SW480 (cell line): ENCODE measurements around the gene CELF5.
"Not testable (repeated sequence)": the region's sequence is repeated elsewhere in the genome, so short reads cannot be mapped to it uniquely, and the experiment has no call there.

Experiments
- DNase-seq: peaks from one replicate; pipeline ENCODE4 v3.0.0-alpha.2; 2016; ENCODE audit warnings: low spot score

The CELF5 gene

DNA sequence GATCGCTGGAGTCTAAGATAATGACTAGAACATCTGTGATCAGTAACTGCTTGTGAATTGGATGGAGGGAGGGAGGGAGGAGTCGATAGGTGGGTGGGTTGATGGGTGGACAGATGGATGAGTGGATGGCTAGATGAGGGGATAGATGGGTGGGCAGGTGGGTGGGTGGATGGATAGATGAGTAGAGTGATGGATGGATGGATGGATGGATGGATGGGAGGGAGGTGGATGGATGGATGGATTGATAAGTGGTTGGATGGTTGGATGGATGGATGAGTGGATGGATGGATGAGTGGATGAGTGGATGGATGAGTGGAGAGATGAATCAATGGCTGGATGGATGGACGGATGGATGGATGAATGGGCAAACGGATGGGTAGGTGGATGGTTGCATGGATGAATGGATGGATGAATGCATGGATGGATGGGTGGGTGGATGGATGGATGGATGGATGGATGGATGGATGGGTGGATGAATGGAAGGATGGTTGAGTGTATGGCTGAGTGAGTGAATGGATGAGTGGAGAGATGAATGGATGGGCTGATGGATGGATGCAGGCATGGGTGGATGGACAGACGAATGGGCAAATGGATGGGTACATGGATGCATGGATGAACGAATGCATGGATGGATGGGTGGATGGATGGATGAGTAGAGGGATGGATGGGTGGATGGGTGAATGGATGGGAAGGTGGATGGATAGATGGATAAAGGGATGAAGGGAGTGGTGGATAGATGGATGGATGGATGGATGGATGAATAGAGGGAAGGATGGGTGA is 97.9 kb downstream of the CELF5 start:
- DNase-seq, result no peak

DNA sequence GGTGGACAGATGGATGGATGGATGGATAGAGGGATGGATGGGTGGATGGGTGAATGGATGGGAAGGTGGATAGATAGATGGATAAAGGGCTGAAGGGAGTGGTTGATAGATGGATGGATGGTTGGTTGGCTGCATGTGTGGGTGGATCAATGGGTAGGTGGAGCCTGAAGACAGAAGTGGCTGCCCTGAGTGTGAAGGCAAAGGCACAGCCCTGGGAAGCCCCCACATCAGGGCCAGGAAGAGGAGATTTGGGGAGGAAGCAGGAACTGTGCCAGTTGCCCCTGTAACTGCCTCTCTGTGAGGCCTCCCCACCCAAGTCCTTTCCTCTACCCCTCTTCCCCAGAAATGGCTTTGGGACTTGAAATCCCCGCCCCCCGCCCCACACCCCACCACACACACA is 98.6 kb downstream of the CELF5 start:
- no peak for DNase-seq

DNA sequence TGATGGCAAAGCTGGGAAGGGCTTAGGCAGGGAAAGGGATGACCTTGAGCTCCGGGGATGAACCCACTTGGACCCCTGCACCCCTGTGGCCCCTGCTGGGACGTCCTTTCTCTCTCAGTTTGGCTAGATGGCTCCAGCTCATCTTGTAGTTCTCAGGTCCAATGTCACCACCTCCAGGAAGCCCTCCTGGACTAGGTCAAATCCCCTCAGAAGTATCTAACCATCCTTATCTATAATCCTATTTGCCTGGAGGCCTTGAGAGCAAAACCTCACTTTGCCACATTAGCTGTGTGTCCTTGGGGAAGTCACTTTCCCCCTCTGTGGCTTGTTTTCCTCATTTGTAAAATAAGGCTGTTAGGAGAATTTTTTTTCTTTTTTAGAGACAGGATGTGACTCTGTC is 99.2 kb downstream of the CELF5 start:
- no peak for DNase-seq

DNA sequence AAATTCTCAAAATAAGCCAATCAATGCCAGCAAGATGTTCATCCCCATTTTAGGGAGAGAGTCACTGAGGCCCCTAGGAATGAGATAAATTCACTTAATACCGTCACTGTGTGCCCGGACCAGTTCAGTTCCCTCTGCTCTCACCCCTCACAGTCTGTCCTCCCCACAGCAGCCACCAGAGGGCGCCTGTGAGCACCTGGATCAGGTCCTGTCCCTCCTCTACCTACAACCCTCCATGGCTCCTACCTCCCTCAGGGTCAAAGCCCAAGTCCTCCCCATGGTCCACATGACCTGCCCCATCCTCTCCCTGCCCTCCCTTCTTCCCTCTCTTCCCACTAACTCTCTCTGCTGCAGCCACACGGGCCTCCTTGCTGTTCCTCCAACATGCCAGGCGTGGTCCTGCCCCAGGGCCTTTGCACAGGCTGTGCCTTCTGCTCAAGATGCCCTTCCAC is 100.0 kb downstream of the CELF5 start:
- DNase-seq, result no peak

DNA sequence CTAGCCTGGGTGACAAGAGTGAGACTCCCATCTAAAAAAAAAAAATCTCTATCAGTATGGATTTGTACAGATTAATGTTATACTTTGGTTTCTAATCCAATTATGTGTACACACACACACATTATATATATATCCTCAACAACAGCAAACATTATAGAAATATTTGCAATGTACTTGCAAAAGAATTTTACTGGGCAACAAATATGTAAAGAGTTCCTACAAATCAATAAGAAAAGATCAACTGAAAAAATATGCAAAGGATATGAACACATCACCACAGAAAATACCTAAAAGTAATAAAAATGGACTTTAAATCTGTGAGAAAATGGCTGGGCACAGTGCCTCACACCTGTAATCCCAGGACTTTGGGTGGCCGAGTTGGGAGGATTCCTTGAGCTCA is 101.0 kb downstream of the CELF5 start:
- no peak for DNase-seq

DNA sequence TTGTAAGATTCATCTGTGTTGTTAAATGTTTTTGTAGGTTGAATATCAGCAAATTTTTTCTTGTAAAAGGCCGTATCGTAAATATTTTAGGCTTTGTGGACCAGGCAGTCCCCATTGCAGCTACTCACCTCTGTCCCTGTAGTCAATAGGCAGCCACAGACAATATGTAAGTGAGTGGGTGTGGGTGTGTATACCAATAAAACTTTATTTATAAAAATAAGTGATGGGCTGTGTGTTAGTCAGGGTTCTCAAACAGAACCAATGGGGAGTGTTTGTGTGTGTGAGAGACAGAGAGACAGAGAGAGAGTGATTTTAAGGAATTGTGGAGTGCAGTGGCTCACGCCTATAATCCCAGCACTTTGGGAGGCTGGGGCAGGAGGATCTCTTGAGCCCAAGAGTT is 104.3 kb downstream of the CELF5 start:
- no peak for DNase-seq

DNA sequence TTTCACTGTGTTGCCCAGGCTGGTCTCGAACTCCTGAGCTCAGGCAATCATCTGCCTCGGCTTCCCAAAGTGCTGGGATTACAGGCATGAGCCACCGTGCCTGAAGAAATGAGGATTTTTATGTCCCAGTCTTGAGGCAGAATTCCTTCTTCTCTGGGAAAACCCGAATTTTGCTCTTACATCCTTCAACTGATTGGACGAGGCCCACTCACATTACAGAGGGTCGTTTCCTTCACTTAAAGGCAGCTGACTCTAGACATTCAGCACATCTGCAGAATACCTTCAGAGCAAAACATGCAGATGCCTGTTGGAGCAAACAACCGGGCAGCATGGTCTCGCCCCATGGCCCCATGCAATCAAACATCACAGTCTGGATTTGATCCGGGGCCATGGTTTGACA is 105.6 kb downstream of the CELF5 start:
- DNase-seq, result no peak

DNA sequence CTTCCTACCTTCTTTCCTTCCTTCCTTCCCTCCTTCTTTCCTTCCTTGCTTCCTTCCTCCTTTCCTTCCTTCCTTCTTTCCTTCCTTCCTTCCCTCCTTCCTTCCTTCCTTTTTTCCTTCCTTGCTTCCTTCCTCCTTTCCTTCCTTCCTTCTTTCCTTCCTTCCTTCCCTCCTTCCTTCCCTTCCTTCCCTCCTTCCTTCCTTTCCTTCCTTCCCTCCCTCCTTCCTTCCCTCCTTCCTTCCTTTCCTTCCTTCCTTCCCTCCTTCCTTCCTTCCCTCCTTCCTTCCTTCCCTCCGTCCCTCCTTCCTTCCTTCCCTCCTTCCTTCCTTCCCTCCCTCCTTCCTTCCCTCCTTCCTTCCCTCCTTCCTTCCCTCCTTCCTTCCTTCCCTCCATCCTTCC is 107.8 kb downstream of the CELF5 start:
- DNase-seq, result not testable (repeated sequence)

DNA sequence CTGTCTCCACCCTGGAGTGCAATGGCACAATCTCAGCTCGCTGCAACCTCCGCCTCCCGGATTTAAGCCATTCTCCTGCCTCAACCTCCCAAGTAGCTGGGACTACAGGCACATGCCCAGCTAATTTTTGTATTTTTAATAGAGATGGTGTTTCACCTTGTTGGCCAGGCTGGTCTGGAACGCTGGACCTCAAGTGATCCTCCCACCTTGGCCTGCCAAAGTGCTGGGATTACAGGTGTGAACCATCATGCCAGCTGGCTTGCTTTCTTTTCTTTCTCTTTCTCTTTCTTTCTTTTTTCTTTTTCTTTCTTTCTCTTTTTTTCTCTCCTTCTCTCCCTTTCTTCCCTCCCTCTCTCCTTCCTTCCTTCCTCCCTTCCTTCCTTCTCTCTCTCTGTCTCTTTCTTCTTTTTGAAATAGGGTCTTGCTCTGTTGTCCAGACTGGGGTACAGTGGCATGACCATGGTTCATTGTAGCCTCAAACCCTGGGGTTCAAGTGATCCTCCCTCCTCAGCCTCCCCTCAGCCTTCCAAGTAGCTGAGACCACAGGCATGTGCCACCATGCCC is 108.6 kb downstream of the CELF5 start:
- no peak for DNase-seq

DNA sequence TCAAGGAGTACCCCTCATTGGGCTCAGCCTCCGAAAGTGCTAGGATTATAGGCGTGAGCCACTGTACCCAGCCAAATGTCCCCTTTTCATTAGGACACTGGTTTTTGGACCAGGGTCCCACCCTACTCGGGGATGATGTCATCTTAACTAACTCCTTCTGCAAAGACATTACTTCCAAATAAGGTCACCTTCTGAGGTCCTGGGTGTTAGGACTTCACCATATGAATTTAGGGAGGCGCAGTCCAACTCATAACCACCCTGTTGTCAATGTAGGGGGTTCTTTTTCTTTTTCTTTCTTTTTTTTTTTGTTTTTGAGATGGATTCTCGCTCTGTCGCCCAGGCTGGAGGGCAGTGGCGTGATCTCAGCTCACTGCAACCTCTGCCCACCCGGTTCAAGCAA is 109.2 kb downstream of the CELF5 start:
- no peak for DNase-seq

DNA sequence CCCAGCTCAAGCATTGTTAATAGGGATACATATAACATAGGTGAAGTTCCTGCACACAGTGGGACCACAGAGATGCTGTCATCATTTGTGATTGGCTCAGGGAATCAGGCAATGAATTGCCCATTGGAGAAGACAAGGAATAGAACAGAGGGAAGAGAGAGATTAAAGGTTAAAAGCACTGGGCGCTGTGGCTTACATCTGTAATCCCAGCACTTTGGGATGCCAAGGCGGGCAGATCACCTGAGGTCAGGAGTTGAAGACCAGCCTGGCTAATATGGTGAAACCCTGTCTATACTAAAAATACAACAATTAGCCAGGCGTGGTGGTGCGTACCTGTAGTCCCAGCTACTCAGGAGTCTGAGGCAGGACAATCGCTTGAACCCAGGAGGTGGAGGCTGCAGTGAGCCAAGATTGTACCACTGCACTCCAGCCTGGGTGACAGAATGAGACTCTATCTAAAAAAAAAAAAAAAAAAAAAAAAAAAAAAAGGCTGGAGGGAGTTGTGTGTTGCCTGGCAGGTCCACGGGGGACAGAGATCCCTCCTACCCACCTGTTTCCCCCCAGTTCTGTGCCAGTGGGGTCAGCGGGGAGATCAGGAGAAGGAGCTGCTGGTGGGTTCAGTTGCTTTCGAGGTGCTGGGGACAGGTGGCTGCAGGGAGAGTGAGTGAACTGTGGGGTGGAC is 110.4 kb downstream of the CELF5 start:
- DNase-seq, result not testable (repeated sequence)

DNA sequence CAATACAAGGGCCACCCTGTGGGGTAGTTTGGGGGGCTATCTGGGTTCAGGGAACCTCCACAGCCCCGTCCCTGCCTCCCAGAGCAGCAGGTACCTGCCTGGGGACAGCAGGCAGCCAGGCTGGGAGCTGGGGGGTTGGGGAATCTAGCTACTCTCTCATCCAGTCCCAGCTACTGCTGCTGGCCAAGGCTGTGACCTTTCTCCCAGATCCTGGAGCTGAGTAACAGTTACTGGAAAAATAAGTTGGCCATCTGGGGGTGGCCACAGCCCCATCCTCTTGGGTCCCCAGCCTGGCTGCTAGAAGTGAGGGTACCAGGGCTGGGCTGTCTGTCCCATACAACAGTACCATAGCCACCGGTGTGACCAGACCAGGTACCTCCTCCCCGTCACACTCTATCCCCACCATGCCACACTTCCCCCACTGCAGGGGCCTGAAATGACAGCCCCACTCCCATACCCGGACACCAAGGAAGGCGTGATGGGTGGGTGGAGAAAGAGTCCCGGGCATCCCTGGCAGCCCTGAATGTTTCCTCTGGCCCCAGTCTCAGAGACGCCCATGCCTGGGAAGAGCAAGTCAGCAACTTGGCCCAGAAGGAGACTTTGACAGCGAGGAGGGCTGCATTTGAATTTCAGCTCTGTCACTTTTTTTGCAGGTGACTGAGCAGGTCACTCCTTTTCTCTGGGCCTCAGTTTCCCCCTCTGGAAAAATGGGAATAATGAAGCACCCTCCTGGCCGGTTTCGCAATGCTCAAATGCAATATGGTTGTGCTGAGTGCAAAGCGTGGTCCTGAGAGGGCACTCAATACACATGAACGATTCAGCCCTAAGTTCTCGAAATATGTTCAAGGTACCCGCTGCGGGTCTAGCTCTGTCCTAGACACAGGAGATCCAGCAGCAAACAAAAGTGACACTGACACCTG is 111.2 kb downstream of the CELF5 start:
- DNase-seq, result no peak

DNA sequence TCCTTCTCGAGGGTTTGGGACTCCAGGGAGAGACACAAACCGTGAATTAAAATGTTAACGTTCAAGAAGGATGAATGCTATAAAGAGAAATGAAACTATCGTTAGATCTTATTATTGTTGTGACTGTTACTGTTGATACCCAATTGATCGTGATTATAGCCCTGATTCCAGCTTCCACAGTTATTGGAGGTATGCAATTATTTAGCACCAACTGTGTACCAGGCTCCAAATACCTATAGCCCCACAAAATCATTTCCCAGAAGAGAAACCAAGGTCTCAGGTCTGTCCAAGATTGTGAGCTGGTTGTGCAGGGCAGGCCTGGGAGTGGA is 111.9 kb downstream of the CELF5 start:
- no peak for DNase-seq

DNA sequence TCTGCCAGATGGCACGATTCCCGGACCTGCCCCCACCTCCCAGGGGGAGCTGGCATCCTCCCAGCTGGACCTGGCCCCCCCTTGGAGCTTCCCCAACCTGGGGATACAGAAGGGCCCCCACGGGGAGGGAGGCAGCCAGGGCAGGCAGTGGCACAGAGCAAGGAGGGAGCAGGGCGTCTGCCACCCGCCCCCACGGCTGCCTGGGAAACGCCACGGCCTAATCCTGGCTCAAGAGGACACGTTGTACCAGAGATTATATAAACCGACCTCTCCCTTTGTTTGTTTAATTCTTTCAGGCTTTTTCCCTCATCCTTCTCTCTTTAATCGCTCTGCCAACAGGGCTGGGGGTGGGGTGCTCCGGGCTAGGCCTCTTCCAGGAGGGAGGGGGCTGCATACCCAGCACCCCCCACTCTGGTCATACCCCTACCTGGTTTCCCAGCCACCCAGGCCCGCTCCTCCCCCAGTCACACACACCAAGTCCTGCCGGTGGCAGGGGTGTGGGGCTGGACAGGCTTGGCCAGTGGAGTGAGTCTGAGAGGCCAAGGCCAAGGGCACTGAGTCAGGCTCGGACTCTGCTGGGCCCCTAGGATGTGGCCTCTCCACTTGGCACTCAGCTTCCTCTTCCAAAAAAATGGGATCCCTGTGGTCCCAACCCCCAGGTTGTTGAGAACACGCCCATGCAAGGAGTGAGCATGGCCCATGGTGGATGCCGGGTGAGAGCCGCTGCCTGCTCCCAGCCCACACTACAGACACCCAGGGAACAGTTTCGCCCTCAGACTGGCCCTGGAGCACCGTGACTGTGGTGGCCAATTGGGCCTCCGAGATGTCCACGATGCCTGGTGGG is 112.4 kb downstream of the CELF5 start:
- no peak for DNase-seq

DNA sequence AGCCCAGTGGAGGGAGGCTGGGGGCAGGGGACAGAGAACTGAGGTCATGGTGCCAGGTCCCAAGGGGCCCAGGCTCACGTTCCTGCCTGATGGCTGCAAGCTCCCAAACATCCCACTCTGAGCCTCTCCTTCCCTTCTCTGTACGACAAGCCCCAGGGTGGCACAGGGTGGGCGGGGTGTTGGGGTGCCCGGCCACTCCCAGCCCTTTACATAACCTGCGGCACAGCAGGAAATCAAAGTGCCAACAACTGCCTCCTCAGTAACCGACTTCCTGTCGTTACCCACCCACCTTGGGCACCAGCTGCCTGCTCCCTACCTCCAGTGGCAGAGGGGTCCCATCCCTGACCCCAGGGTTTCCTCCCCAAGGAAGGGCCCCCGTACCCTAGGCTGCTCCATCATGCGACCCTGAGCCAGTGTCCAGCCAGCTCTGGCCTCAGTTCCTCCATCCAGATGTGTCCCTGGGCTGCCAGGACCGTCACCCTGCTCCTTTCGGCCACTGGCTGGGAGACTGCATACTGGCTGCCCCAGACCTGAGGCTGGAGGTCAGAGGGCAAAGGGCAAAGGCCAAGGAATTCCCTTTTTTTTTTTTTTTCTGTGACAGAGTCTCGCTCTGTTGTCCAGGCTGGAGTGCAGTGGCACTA is 114.2 kb downstream of the CELF5 start:
- no peak for DNase-seq

DNA sequence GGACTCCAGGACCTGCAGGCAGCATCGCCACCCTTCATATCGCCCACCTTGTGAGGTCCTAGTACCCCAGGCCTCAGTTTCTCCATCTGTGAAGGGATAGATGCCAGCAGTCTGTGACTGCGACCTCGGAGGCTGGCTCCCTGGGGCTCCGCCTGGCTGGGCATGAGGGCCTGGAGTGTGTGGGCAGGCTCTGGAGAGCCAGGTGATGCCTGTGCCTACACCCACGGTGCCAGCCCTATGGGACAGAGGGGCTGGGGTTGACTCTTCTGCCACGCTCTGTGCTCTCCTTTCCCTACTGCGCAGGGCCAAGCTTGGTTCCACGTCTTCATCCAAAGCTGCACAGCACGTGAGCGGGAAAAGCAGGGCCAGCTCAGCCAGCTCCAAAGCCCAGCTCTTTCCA is 115.9 kb downstream of the CELF5 start:
- no peak for DNase-seq

DNA sequence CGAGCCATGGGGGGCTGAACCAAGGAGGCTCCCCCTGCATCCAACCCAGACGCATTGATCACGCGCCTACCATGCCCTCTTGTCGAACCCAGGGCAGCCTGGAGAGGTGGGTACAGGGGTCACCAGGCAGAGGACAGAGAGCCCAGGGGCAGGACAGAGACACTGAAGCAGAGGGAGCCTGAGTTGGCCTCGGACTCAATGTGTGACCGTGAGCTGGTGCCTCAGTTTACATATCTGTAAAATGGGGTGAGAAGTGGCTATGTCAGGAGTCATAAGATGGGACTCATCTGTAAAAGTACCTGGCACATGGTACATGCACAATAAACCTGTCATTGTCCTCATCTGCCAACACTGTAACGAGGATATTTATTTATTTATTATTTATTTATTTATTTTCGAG is 117.8 kb downstream of the CELF5 start:
- DNase-seq, result no peak

DNA sequence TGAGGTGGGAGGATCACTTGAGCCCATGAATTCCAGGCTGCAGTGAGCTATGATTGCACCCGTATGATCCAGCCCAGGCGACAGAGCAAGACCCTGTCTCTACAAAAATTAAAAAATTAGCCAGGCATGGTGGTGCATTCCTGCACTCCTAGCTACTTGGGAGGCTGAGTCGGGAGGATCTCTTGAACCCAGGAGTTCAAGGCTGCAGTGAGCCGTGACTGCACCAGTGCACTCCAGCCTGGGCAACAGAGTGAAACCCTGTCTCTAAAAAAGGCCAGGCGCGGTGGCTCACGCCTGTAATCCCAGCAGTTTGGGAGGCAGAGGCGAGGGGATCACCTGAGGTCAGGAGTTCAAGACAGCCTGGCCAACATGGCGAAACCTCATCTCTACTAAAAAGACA is 118.5 kb downstream of the CELF5 start:
- not testable (repeated sequence) for DNase-seq

DNA sequence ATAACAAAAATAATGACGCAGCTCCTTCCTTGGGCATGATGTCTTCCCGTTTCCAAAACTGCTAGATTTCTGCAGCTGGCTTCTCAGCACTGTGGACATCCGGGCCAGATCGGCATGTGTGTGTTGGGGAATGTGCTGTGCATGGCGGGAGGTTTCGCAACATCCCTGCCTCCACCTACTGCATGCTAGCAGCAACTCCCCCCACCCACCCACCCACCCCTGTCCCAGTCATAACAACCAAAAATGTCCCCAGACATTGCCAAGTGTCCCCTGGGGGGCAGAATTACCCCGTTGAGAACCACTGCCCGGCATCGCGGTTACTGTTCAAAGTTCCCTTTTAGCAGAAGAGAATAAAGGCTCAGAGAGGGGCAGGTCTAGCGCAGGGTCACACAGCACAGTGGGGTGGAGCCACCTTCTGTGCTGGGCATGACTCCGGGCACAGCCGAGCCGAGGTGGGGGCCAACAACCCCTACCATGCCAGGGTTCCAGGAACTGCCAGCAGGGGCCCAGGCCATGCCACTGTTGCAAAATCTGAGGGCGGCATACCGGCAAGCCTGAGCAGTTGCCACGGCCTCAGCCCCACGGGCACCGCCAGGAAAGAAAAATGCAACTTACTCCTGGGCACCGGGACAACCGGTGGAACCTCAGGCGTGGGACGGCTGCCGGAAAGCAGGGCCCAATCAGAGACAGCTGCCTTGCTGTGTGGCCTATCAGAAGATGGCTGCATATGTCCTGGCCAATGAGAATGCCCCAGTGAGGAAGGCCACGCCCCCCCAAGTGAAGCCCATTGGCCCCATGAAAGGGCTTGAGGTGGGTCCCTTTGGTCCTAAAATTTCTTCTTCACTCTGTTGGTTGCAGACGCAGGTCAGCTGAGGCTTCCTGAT is 119.4 kb downstream of the CELF5 start:
- DNase-seq, result peak; percentile 80
